Cerebellar nuclear complex (tissue), 1 donor: ENCODE measurements around the gene VWF.

ENCODE experiments used
- DNase-seq, 2 experiments: peaks; one replicate each; lab custom pipeline; 2025; lab: John Stamatoyannopoulos, UW

The VWF gene

GRCh38 chr12:5977556-5977955, 146.9 kb downstream of the VWF start:
- no peak for DNase-seq

GRCh38 chr12:5976711-5977110, 147.8 kb downstream of the VWF start:
- DNase-seq, result no peak

- no peak for DNase-seq
Measured at GRCh38 chr12:5976196-5976595, 148.3 kb downstream of the VWF start.

GRCh38 chr12:5973461-5974115, 150.9 kb downstream of the VWF start:
- no peak for DNase-seq

- no peak for DNase-seq
Measured at GRCh38 chr12:5972387-5972786, 152.1 kb downstream of the VWF start.

- DNase-seq, result no peak
Measured at GRCh38 chr12:5971194-5971850, 153.1 kb downstream of the VWF start.

GRCh38 chr12:5969974-5970690, 154.3 kb downstream of the VWF start:
- no peak for DNase-seq

- DNase-seq, result no peak
Measured at GRCh38 chr12:5969156-5969973, 155.1 kb downstream of the VWF start.

- DNase-seq, result no peak
Measured at GRCh38 chr12:5967645-5968415, 156.6 kb downstream of the VWF start.

GRCh38 chr12:5966486-5967095, 157.9 kb downstream of the VWF start:
- DNase-seq, result no peak

GRCh38 chr12:5965950-5966383, 158.5 kb downstream of the VWF start:
- DNase-seq, result no peak

GRCh38 chr12:5964913-5965900, 159.3 kb downstream of the VWF start:
- no peak for DNase-seq

- DNase-seq, result no peak
Measured at GRCh38 chr12:5963515-5963914, 161.0 kb downstream of the VWF start.

- DNase-seq, result no peak
Measured at GRCh38 chr12:5960783-5961182, 163.7 kb downstream of the VWF start.

- no peak for DNase-seq
Measured at GRCh38 chr12:5956987-5957386, 167.5 kb downstream of the VWF start.

- DNase-seq, result no peak
Measured at GRCh38 chr12:5954661-5955060, 169.8 kb downstream of the VWF start.

- DNase-seq, result no peak
Measured at GRCh38 chr12:5953835-5954586, 170.5 kb downstream of the VWF start.

- no peak for DNase-seq
Measured at GRCh38 chr12:5952031-5952430, 172.4 kb downstream of the VWF start.

GRCh38 chr12:5948696-5949095, 175.8 kb downstream of the VWF start:
- no peak for DNase-seq
